Ishikawa (cell line): Measurements from ENCODE around the gene DOCK1.

Source experiments
- CEBPB ChIP-seq: IDR thresholded peaks from 2 replicates; pipeline ENCODE4 v1.6.1; 2012
- CREB1 ChIP-seq: IDR thresholded peaks from 2 replicates; pipeline ENCODE4 v1.6.1; 2012; ENCODE audit warnings: low read depth
- EGR1 ChIP-seq: IDR thresholded peaks from 2 replicates; pipeline ENCODE4 v1.6.1; 2012
- EP300 ChIP-seq: IDR thresholded peaks from 2 replicates; pipeline ENCODE4 v1.6.1; 2012; ENCODE audit warnings: borderline replicate concordance
- FOXM1 ChIP-seq: IDR thresholded peaks from 2 replicates; pipeline ENCODE4 v1.6.1; 2012; ENCODE audit warnings: low read depth, borderline replicate concordance
- NFIC ChIP-seq: IDR thresholded peaks from 2 replicates; pipeline ENCODE4 v1.6.1; 2012
- RAD21 ChIP-seq: IDR thresholded peaks from 2 replicates; pipeline ENCODE4 v1.6.1; 2012; ENCODE audit warnings: low read depth
- TAF1 ChIP-seq: IDR thresholded peaks from 2 replicates; pipeline ENCODE4 v1.6.1; 2012; ENCODE audit warnings: low read depth, mild to moderate bottlenecking
- TCF12 ChIP-seq: IDR thresholded peaks from 2 replicates; pipeline ENCODE4 v1.6.1; 2012; ENCODE audit warnings: low read depth
- TEAD4 ChIP-seq: IDR thresholded peaks from 2 replicates; pipeline ENCODE4 v1.6.1; 2012
- YY1 ChIP-seq: IDR thresholded peaks from 2 replicates; pipeline ENCODE4 v1.6.1; 2012; ENCODE audit warnings: low read depth
- ZBTB7A ChIP-seq: IDR thresholded peaks from 2 replicates; pipeline ENCODE4 v1.6.1; 2012; ENCODE audit warnings: low read depth
- TF ChIP-seq, protein P1 (sequence below): IDR thresholded peaks from 2 replicates; pipeline ENCODE4 v1.6.1; 2012; ENCODE audit warnings: low read depth, mild to moderate bottlenecking
- TF ChIP-seq, protein P2 (sequence below): IDR thresholded peaks from 2 replicates; pipeline ENCODE4 v1.6.1; 2012
- TF ChIP-seq, protein P3 (sequence below): IDR thresholded peaks from 2 replicates; pipeline ENCODE4 v1.6.1; 2012

Gene DOCK1

DNA sequence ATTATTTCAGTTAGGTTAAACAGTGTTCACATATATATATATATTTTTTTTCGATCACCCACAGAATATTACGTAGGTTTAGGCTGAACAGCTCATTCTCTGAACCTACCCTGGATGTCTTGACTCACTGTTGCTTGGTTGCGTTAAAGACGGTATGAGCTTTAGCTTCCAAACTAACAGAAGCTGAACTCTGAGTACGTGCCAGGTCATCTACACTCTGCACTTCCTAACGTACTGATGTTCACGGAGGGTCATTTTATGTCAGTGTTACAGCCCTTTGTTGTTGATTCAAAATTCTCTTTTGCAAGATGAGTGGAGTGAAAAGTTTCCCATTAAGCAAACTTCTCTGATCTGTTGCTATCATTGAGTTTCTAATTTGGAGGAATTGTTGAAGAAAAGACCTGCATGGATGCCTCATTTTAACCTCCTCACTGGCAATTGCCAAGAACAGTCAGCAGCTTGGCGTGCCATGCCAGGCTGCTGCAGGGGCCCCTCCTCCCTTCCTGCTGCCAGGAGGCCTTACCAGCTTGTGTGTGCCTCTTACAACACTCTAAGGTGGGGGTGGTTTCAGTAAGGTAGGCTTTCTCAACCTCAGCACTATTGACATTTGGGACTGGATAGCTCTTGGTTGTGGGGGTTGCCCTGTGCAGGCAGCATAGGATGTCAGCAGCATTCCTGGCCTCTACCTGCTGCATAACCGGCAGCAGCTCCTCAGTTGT is 246.9 kb downstream of the DOCK1 start:
- no peak for TF ChIP-seq ZBTB7A
- no peak for TF ChIP-seq CEBPB
- TF ChIP-seq EGR1: no peak
- TF ChIP-seq TEAD4: no peak
- TF ChIP-seq NFIC: no peak

DNA sequence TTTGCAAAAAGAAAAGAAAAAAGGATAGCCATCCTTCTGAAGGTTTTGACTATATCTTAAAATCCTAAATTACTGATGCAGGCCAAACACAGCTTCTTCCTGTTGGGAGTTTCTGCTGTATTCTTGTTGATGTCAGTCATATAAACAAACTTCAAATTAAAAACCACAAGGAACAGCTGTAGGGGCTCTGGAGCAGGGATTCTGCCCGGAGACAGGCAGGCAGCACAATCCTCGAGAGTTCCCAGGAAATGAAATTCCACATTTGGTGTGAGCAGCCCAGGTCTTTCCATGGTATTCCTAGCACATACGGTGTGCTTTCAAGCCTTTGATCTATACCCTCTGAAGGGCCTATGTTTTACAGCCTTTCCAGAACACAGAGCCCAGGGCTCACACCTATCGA is 248.0 kb downstream of the DOCK1 start:
- TF ChIP-seq TAF1 (no peak), CEBPB (no peak), FOXM1 (no peak), TEAD4 (no peak), EP300 (no peak), YY1 (no peak), NFIC (no peak), ZBTB7A (no peak), EGR1 (no peak), CREB1 (no peak), TCF12 (no peak)
- TF ChIP-seq, protein P1, sequence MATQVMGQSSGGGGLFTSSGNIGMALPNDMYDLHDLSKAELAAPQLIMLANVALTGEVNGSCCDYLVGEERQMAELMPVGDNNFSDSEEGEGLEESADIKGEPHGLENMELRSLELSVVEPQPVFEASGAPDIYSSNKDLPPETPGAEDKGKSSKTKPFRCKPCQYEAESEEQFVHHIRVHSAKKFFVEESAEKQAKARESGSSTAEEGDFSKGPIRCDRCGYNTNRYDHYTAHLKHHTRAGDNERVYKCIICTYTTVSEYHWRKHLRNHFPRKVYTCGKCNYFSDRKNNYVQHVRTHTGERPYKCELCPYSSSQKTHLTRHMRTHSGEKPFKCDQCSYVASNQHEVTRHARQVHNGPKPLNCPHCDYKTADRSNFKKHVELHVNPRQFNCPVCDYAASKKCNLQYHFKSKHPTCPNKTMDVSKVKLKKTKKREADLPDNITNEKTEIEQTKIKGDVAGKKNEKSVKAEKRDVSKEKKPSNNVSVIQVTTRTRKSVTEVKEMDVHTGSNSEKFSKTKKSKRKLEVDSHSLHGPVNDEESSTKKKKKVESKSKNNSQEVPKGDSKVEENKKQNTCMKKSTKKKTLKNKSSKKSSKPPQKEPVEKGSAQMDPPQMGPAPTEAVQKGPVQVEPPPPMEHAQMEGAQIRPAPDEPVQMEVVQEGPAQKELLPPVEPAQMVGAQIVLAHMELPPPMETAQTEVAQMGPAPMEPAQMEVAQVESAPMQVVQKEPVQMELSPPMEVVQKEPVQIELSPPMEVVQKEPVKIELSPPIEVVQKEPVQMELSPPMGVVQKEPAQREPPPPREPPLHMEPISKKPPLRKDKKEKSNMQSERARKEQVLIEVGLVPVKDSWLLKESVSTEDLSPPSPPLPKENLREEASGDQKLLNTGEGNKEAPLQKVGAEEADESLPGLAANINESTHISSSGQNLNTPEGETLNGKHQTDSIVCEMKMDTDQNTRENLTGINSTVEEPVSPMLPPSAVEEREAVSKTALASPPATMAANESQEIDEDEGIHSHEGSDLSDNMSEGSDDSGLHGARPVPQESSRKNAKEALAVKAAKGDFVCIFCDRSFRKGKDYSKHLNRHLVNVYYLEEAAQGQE: no peak
- TF ChIP-seq, protein P2, sequence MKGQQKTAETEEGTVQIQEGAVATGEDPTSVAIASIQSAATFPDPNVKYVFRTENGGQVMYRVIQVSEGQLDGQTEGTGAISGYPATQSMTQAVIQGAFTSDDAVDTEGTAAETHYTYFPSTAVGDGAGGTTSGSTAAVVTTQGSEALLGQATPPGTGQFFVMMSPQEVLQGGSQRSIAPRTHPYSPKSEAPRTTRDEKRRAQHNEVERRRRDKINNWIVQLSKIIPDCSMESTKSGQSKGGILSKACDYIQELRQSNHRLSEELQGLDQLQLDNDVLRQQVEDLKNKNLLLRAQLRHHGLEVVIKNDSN: no peak
- TF ChIP-seq, protein P3, sequence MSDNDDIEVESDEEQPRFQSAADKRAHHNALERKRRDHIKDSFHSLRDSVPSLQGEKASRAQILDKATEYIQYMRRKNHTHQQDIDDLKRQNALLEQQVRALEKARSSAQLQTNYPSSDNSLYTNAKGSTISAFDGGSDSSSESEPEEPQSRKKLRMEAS: no peak

DNA sequence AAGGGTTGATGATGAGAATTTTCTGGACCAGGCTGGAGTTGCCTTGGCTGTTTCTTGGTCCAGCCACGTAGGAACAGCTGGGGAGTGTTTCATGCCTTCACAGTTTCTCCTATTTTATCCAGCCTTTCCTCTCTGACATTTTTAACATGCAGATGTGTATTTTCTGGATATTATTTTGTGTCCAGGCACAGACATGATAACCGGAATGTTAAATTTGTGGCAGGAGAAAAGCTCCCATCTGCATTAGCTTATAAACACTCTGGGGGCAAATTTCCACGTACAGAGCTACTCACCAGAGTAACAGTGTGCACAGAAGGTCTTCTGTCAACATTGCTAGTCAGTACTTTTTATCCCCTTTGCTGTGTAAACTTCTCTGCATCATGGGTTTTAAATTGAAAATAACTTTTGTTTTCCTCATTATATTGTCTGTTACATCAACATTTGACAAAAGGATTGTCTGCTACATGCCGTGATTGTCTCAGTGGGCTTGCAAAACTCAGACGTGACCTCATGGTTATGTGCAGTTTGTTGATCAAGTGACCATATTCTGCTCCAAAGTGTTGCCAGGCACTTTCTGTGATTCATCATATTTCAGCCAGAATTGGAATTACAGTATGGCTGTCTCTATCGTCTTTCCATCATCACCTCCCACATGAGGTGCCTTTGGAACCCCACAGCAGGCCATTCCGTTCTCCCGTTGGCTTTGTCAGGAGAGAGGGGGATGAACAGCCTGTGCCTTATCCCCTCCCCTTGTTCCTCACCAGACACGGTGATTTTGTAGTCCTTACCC is 249.8 kb downstream of the DOCK1 start:
- TF ChIP-seq, protein P2: no peak
- TF ChIP-seq TEAD4 (no peak), FOXM1 (no peak), TAF1 (no peak), TCF12 (no peak), ZBTB7A (no peak), CEBPB (no peak), EP300 (no peak), NFIC (no peak), EGR1 (no peak), YY1 (no peak), CREB1 (no peak), RAD21 (no peak)
- TF ChIP-seq, protein P1: no peak
- TF ChIP-seq, protein P3: no peak

DNA sequence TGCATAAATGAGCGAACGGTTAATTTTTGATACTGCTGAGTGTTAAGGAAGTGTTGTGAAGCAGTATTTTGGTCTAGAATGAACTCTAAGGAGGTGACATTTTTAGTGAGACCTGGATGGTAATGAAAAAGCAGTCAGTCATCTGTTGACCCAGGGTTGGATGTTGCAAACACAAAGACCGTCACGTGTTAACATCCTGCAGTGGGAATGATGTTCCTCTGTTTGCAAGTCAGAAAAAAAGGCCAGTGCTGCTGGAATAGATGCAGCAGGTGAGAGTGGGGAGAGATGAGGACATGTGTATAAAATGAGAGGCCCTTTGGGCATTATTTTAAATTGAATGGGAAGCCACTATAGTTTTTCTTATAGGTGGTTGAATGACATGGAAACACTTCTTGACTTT is 251.9 kb downstream of the DOCK1 start:
- TF ChIP-seq, protein P1: no peak
- TF ChIP-seq YY1 (no peak), TAF1 (no peak), CEBPB (no peak), EGR1 (no peak), TCF12 (no peak), TEAD4 (no peak), NFIC (no peak), RAD21 (no peak), CREB1 (no peak), EP300 (no peak), ZBTB7A (no peak)
- TF ChIP-seq, protein P3: no peak
- TF ChIP-seq, protein P2: no peak
